Keratinocyte (primary cell): ENCODE measurements around the gene BEAN1.

Experiments used
- CTCF ChIP-seq, 3 experiments: IDR thresholded peaks in 1 of 3; conservative IDR thresholded peaks in 1 of 3; optimal IDR thresholded peaks in 1 of 3; 2 replicates in 2 of 3; 3 replicates in 1 of 3; pipeline versions ENCODE3 to v1.5.1; 2011; ENCODE audit warnings: low read length in 3 of 3, mild to moderate bottlenecking in 3 of 3, moderate library complexity in 2 of 3, control low read depth in 1 of 3, inconsistent platforms in 1 of 3; ENCODE audit not compliant: insufficient read depth in 2 of 3; ENCODE audit errors: extremely low read depth in 1 of 3
- EZH2 ChIP-seq: IDR thresholded peaks from one replicate; pipeline ENCODE4 v1.6.1; 2012; ENCODE audit warnings: inconsistent platforms, mild to moderate bottlenecking, low read length, moderate library complexity

GRCh38 chr16:66513111-66513723 is 86.1 kb downstream of the BEAN1 start:
- TF ChIP-seq CTCF (optimal IDR thresholded peaks at IDR 0.05 in 1 of 3, IDR thresholded peaks at IDR 0.05 in 1 of 3, conservative IDR thresholded peaks at IDR 0.05 in 1 of 3; ENCODE audit: extremely low read depth in 1 of 3, insufficient read depth in 2 of 3, low read length in 3 of 3): no peak
- TF ChIP-seq EZH2: no peak
